ENCODE results near the gene CBR1.

GRCh38 chr21:36030581-36031189 lies 39.1 kb upstream of the CBR1 start:
- no peak for TF ChIP-seq EZH2 (IDR thresholded peaks at IDR 0.05; ENCODE audit: insufficient read depth, poor library complexity, severe bottlenecking)
- no peak for TF ChIP-seq EZH2phosphoT487 (IDR thresholded peaks at IDR 0.05; ENCODE audit: insufficient read depth, low read depth)
